Epithelial cell of proximal tubule (primary cell): ENCODE results near the gene PRKCD. TPM values are rescaled to one million over a fixed set of nuclear protein-coding genes. Genes with fewer than 3 reads are reported as not detected.

ENCODE experiments used
- DNase-seq: peaks from one replicate; pipeline ENCODE4 v3.0.0-alpha.2; 2011; ENCODE audit warnings: low read depth
- H3K4me3 ChIP-seq: 2 replicates; pipeline ENCODE4 v1.5.1; 2011; ENCODE audit warnings: low read depth, mild to moderate bottlenecking, low read length
- total RNA-seq: library from RNA; depleted of rRNA; stranded (reverse); fragments of >200 nt; gene quantifications from 2 replicates; pipeline ENCODE4 v1.2.3, GENCODE V29; 2015
- TF ChIP-seq, protein P1 (sequence below): conservative IDR thresholded peaks from 2 replicates; pipeline ENCODE4 v1.5.1; 2012; ENCODE audit warnings: low read depth, mild to moderate bottlenecking, low read length

Gene PRKCD
- total RNA-seq, 1 donor from 2014 or later: 4.0 TPM

DNA sequence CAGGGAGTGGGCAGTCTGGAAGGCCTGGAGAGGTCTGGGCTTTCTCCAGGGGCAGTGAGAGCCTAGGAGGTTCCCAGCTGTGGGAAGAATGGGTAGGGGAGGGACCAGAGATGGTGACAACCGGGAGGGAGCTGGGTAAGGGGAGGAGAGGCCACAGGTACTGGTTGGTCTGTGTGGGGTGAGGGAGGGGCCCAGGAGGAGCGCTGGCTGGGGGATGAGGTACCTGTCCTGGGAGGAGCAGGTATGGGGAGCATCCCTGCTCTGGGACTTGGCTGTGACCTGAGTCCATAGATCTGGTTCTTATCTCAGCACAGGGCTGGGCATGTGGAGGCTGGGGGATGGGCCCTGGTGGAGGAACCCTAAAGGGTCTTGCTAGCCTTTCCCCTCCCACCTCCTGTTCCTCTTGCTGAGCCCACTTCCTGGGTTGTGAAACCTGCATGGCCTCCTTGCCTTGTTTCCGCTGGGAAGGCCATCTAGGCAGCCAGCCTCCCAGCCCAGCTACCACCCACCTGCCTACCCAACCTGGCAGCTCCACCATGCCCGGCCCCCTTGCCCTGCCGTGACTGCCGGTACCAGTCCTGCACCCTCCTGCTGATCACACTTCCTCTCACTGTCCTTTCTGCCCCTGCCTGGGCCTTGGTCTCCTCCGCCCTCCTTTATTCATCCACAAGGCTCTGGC lies 11.0 kb downstream of the PRKCD start:
- TF ChIP-seq, protein P1, sequence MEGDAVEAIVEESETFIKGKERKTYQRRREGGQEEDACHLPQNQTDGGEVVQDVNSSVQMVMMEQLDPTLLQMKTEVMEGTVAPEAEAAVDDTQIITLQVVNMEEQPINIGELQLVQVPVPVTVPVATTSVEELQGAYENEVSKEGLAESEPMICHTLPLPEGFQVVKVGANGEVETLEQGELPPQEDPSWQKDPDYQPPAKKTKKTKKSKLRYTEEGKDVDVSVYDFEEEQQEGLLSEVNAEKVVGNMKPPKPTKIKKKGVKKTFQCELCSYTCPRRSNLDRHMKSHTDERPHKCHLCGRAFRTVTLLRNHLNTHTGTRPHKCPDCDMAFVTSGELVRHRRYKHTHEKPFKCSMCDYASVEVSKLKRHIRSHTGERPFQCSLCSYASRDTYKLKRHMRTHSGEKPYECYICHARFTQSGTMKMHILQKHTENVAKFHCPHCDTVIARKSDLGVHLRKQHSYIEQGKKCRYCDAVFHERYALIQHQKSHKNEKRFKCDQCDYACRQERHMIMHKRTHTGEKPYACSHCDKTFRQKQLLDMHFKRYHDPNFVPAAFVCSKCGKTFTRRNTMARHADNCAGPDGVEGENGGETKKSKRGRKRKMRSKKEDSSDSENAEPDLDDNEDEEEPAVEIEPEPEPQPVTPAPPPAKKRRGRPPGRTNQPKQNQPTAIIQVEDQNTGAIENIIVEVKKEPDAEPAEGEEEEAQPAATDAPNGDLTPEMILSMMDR: no peak
- no peak for DNase-seq
- no peak overlapping the region for H3K4me3 ChIP-seq

DNA sequence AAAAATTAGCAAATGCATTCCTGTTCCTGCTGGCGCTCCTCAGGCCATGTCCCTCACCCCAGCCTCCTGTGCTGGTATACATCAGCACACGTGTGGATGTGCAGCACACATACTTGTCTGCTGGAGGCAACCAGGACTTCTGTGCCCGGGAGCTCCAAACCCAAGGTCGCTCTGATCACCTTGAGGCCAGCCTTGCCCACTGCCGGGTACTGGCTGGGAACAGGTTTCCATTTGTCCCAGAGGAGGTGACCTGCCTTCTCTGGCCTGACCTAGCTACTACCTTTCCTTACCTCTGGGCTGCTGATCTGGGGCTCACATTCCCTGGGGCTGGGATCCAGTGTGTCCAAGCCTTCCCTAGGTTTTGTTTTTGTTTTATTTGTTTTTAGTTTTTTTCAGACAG lies 12.1 kb downstream of the PRKCD start:
- no peak for DNase-seq
- no peak overlapping the region for H3K4me3 ChIP-seq
- TF ChIP-seq, protein P1: no peak

- H3K4me3 ChIP-seq: no peak overlapping the region
- no peak for DNase-seq
- TF ChIP-seq, protein P1: no peak
These were observed 13.6 kb downstream of the PRKCD start for GRCh38 chr3:53174346-53175250.

GRCh38 chr3:53175613-53176540 lies 14.9 kb downstream of the PRKCD start:
- no peak overlapping the region for H3K4me3 ChIP-seq
- TF ChIP-seq, protein P1: no peak
- no peak for DNase-seq

GRCh38 chr3:53178246-53178645 lies 17.2 kb downstream of the PRKCD start:
- DNase-seq: no peak
- TF ChIP-seq, protein P1: no peak
- H3K4me3 ChIP-seq: no peak overlapping the region

DNA sequence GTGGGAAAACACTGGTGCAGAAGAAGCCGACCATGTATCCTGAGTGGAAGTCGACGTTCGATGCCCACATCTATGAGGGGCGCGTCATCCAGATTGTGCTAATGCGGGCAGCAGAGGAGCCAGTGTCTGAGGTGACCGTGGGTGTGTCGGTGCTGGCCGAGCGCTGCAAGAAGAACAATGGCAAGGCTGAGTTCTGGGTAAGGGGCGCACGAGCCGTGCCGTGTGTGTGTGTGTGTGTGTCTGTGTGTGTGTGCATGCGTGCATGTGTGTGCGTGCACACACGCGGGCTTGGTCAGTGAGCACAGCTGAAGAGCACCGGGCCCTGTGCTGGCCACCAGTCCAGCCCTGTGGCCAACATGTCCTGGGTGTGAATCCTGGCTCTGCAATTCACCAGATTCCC lies 18.6 kb downstream of the PRKCD start:
- no peak overlapping the region for H3K4me3 ChIP-seq
- DNase-seq: no peak
- TF ChIP-seq, protein P1: no peak
